Amniotic epithelial cell (primary cell): ENCODE measurements around the gene OR6M1.

Experiments
- DNase-seq: peaks from one replicate; pipeline ENCODE4 v3.0.0-alpha.2; 2010; ENCODE audit warnings: low read depth

OR6M1 gene

DNA sequence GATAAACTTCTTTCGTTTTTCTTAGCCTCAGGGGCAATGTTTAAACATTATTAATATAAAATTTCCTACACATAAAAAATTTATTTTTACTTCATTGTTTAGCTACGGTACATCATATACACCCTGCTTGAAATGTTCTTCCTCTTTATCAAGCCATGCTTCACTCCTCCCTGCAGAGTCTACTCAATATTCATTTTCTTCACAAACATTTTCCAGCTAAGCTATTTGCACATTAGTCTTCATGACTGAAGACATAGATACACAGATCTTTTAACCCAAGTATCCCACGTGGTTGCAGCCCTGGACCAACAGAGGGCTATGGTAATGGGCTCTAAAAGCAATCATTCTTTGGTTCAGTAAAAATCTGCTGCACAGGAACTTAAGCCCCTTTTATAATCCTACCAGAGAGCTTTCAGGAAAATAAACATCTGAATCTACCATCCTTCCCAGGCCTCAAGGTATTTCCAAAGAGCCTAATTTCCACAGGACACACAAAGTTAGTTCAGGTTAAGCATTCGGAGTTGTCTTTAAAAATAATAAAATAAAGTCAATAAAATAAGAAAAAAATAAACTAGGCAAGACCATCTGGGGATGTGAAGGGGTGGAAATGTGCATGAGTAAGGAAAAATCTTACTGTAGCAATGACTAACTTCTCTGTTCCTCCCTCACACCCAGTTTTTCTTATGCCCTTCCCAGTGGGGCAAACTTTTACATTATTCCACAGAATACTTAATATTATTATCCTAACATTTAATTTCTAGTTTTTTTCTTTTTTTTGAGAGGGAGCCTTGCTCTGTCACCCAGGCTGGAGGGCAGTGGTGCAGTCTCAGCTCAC lies 30.2 kb downstream of the OR6M1 start:
- DNase-seq = no peak

GRCh38 chr11:123775289-123775688 lies 30.9 kb downstream of the OR6M1 start:
- DNase-seq = no peak

DNA sequence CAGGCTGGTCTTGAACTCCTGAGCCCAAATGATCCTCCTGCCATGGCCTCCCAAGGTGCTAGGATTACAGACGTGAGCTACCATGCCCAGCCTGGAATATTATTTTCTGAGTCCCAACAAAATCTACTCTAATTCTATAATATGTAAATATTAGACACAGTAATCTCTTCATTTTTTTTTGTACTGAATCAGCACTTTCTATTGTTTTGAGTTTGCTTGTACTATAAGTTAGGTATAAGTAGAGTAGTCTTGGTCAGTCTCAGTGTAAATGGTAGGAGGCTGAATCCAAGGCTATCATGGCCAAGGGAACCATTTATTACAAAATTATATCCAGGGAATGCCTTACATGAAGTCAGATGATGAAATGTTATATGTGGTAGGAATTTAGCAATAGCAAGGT lies 32.2 kb downstream of the OR6M1 start:
- peak; percentile 6 for DNase-seq

DNA sequence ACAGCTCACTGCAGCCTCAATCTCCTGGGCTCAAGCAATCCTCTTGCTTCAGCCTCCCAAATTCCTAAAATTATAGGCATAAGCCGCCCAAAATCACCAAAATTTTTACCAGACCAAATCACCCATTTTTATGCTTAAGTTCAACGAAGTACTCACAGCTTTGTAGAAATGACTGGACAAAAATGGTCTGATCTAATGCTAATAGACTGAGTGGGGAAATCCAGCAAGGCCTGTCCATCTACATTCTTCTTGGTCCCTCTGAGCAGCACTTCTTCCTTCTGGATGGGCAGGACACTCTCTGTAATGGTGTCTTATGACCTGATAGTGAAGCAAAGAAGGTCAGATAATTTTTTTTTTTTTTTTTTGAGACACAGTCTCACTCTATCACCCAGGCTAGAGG lies 33.1 kb downstream of the OR6M1 start:
- DNase-seq = no peak

GRCh38 chr11:123771664-123772063 lies 34.5 kb downstream of the OR6M1 start:
- DNase-seq = no peak

DNA sequence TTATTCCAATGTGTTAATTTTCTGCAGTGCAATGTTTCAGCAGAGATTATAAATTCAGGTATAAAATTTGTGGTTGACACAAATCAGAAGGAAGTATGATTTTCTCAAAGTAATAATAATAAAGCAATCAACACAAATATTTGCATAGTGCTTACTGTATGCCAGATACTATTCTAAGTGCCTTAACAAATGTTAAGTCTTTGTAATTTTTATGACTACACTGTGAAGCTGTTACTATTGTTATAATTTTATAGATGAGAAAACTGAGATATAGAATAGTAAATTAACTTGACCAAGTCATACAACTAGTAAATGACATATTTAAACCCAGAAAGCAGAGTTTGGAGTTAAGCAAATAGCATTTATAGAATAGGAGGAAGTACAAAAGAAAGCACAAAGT lies 35.4 kb downstream of the OR6M1 start:
- DNase-seq = no peak

GRCh38 chr11:123765601-123766000 lies 40.5 kb downstream of the OR6M1 start:
- DNase-seq = no peak

DNA sequence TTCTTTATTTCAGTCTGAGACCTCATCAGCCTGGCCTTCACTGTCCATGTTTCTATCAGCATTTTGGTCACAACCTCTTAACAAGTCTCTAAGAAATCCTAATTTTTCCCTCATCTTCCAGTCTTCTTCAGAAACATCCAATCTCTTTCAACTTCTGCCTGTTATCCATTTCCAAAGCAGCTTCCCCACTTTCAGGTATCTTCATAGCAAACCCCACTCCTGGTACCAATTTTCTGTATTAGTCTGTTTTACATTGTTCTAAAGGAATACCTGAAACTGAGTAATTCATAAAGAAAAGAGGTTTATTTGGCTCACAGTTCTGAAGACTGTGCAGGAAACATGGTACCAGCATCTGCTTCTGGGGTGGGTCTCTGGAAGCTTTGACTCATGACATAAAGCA lies 43.7 kb downstream of the OR6M1 start:
- DNase-seq = no peak

GRCh38 chr11:123760894-123761293 lies 45.3 kb downstream of the OR6M1 start:
- DNase-seq = no peak

GRCh38 chr11:123757976-123758375 lies 48.2 kb downstream of the OR6M1 start:
- DNase-seq = no peak

- no peak for DNase-seq
Measured at GRCh38 chr11:123755813-123756212, 50.3 kb downstream of the OR6M1 start.
